Stomach smooth muscle (tissue), 2 donors: ENCODE results near the gene CHD1L.

Experiments
- H3K27ac ChIP-seq: one replicate; pipeline ENCODE4 v1.7.0; 2013; ENCODE audit warnings: mild to moderate bottlenecking, low read length, inconsistent platforms
- H3K27me3 ChIP-seq, 2 donors: one replicate each; pipeline ENCODE4 v1.7.0; 2013; ENCODE audit warnings: low read length in 2 of 2; ENCODE audit not compliant: insufficient read depth in 2 of 2, control insufficient read depth in 1 of 2
- H3K36me3 ChIP-seq, 2 donors: one replicate each; pipeline ENCODE4 v1.7.0; 2013; ENCODE audit warnings: low read length in 2 of 2; ENCODE audit not compliant: control insufficient read depth in 2 of 2, insufficient read depth in 2 of 2
- H3K4me1 ChIP-seq: one replicate; pipeline ENCODE4 v1.7.0; 2013; ENCODE audit warnings: low read length; ENCODE audit not compliant: control insufficient read depth, insufficient read depth
- H3K4me3 ChIP-seq, 2 donors: one replicate each; pipeline ENCODE4 v1.7.0; 2013; ENCODE audit warnings: low read length in 2 of 2
- H3K9ac ChIP-seq, 2 donors: one replicate each; pipeline ENCODE4 v1.7.0; 2013; ENCODE audit warnings: low read length in 2 of 2, mild to moderate bottlenecking in 1 of 2
- H3K9me3 ChIP-seq, 2 donors: one replicate each; pipeline ENCODE4 v1.7.0; 2013; ENCODE audit warnings: low read length in 2 of 2; ENCODE audit not compliant: control insufficient read depth in 2 of 2
- donor health status: healthy.
- donor health status: Pancreatic carcinoma.

The CHD1L gene

DNA sequence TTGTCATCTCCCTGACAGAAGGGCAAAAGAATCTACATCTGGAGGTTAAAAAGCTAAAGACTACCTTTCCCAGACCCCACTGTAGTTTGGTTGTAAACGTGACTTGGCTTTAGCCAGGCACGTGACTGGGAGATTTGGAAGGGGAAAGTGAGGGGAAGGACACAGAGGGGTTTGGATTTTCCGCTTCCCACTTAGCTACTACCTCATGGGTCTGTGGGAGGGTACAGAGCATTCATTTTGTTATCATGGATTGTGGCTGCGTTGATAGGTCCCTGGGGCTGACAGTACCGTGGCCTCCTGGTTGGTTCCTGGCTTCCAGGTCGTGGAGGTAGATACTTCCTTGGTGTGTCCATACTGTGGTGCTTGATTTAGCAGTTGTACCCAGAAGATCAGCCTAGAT, 2.6 kb downstream of the CHD1L start:
- no peak overlapping the region for H3K27ac ChIP-seq
- no peak overlapping the region for H3K9ac ChIP-seq
- H3K4me3 ChIP-seq = no peak overlapping the region
- H3K36me3 ChIP-seq = no peaks in the 10 kb centered on the region
- H3K9me3 ChIP-seq = no peaks in the 10 kb centered on the region
- H3K27me3 ChIP-seq = no peaks in the 10 kb centered on the region
- H3K4me1 ChIP-seq = no peaks in the 10 kb centered on the region

DNA sequence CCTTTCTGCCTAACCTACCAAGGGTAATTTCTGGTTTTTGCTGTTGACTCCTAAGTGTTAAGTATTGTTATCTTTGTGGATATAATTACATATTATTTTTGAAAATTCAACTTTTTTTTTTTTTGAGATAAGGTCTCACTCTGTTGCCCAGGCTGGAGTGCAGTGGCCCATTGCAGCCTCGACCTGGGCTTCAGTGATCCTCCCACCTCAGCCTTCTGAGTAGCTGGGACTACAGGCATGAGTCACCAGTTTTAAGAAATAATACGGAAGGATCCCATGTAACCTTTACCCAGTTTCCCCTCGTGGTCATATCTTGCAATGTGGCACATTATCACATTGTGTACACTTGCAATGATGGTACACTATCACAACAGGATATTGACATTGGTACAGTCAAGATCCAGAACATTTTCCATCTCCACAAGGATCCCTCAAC, 3.1 kb downstream of the CHD1L start:
- no peaks in the 10 kb centered on the region for H3K36me3 ChIP-seq
- H3K27me3 ChIP-seq = no peaks in the 10 kb centered on the region
- H3K9me3 ChIP-seq = no peaks in the 10 kb centered on the region
- no peak overlapping the region for H3K27ac ChIP-seq
- H3K9ac ChIP-seq = no peak overlapping the region
- no peak overlapping the region for H3K4me3 ChIP-seq
- H3K4me1 ChIP-seq = no peaks in the 10 kb centered on the region

DNA sequence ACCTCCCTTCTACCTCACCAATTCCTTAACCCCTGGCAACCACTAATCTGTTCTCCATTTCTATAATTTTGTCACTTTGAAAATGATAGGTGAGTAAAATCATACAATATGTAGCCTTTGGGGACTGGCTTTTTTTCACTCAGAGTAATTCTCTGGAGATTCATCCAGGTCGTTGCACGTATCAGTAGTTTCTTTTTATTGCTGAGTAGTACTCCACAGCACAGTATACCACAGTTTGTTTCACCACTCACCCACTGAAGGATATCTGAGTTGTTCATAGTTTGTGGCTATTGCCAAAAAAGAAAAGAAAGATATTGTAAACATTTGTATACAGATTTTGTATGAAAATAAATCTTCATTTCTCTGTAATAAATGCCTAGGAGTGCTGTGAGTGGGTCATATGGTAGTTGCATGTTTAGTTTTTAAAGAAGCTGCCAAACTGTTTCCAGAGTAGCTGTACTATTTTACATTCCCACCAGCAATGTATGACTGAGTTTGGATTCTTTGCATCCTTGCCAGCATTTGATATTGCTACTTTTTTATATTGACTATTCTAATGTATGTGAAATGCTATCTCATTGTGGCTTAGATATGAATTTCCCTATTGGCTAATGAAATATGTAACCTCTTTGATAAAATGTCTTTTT, 3.7 kb downstream of the CHD1L start:
- no peaks in the 10 kb centered on the region for H3K9me3 ChIP-seq
- H3K27ac ChIP-seq = no peak overlapping the region
- no peaks in the 10 kb centered on the region for H3K36me3 ChIP-seq
- no peak overlapping the region for H3K9ac ChIP-seq
- no peaks in the 10 kb centered on the region for H3K27me3 ChIP-seq
- no peaks in the 10 kb centered on the region for H3K4me1 ChIP-seq
- H3K4me3 ChIP-seq = no peak overlapping the region

DNA sequence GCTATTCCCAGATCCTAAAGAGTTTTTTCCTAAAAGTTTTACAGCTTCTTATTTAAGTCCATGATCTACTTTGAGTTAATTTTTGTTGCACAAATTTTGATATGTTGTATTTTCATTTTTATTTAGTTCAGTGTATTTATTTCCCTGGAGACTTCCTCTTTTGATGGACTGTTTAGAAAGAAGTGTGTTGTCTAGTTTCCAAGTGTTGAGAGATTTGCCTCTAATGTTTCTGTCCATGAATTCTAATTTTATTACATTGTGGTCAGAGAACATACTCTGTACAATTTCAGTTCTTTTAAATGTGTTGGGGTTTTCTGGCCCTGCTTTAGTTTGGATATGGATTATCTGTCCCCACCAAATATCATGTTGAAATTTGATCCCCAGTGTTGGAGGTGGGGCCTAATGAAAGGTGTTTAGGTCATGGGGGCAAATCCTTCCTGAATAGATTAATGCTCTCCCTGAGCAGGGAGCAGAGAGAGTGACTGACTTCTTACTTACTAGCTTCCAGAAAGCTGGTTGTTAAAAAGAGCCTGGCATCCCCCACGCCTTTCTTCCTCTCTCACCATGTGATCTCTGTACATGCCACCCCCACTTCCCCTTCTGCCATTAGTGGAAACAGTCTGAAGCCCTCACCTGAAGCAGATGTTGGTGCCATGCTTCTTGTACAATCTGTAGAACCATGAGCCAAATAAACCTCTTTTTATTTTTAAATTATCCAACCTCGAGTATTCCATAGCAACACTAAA, 4.6 kb downstream of the CHD1L start:
- Histone ChIP-seq H3K36me3 (no peaks in the 10 kb centered on the region), H3K9me3 (no peaks in the 10 kb centered on the region), H3K4me1 (no peaks in the 10 kb centered on the region), H3K9ac (no peak overlapping the region), H3K27ac (no peak overlapping the region), H3K4me3 (no peak overlapping the region), H3K27me3 (no peaks in the 10 kb centered on the region)

DNA sequence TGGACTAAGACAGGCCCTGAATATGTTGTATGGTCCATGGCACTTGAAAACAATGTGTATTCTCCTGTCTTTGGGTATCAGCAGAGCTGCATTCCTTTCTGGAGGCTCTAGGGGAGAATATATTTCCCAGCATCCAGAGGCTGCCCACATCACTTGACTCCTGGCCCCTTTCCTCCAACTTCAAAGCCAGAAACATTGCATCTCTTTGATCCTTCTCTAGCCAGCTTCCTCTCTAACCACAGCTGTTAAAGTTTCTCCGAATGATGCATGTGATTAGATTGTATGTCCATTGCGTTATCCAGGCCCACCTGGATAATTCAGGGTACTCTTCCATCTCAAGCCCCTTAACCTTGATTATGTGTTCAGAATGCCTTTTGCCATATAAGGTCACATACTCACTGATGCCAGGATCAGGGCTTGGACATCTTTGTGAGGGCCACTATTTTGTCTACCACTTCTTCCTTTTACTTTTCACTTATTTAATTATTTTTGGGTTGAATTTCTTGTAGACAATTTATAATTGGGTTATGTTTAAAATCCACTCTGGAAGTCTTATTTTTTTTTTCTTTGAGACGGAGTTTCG, 5.3 kb downstream of the CHD1L start:
- H3K9ac ChIP-seq = no peak overlapping the region
- no peaks in the 10 kb centered on the region for H3K27me3 ChIP-seq
- no peak overlapping the region for H3K4me3 ChIP-seq
- no peaks in the 10 kb centered on the region for H3K36me3 ChIP-seq
- no peaks in the 10 kb centered on the region for H3K4me1 ChIP-seq
- no peaks in the 10 kb centered on the region for H3K9me3 ChIP-seq
- no peak overlapping the region for H3K27ac ChIP-seq

DNA sequence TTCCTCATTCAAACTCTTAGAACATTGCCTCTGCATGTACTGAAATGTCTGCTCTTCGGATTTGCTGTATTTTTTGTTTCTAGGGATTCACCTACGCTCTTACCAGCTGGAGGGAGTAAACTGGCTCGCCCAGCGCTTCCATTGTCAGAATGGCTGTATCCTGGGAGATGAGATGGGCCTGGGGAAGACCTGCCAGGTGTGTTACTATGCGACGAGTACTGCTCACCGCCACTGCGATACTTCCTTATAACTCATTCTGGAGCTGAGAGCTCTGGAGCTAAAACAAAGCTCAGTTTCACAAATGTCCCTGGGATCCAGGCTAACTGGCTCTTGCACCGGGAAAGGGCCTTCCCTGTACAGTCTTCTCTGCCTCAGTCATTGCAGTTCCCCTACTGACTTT, 10.1 kb downstream of the CHD1L start:
- H3K27me3 ChIP-seq = no peaks in the 10 kb centered on the region
- H3K4me3 ChIP-seq = no peak overlapping the region
- no peak overlapping the region for H3K27ac ChIP-seq
- no peak overlapping the region for H3K9ac ChIP-seq
- H3K9me3 ChIP-seq = no peaks in the 10 kb centered on the region
- H3K4me1 ChIP-seq = no peaks in the 10 kb centered on the region
- H3K36me3 ChIP-seq = peaks cover 0 to 10% of the 10 kb centered on the region in 2 donors

DNA sequence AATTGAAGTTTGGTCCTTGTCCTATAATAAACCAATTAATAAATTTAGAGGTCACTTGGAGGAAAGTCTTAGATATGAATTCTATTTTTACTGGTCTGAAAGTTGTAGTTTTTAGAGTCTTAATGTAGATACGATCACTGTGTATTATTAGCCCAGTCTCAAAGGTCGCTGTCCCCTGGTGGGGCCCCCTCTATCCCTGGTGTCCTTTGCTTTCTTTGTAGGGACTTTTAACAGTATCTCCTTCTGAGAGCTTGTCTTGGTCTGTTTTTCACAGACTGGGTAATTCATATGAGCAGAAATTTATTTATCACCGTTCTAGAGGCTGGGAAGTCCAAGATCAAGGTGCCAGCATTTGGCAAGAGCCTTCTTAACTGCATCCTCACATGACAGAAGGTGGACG, 18.5 kb downstream of the CHD1L start:
- H3K4me3 ChIP-seq = no peak overlapping the region
- peaks cover 16 to 25% of the 10 kb centered on the region in 2 donors for H3K36me3 ChIP-seq

DNA sequence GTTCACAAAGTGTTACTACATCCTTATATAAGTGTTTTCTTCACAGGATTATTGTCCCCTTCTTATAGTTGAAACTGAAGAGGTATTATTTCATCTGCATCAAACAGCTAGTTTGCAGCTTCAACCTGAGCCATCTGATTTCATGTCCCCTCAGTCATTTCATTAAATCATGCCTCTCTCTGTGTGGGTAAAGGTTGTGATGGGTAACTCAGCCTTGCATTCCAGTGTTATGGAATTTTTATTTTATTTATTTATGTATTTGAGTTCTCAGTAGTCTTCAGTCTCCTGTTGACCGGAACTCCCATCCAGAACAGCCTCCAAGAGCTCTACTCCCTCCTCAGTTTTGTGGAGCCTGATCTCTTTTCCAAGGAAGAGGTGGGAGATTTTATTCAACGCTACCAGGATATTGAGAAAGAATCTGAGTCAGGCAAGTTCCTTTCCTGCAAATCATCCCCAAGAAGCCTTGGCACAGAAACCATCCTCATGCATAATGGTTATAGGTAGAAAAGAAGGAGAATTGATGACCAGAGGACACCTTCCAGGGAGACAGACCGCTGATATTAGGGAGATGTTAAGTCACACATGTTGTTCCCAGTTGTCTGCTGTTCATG, 21.8 kb downstream of the CHD1L start:
- Histone ChIP-seq H3K9ac (no peak overlapping the region), H3K9me3 (no peaks in the 10 kb centered on the region), H3K36me3 (peaks cover 29 to 31% of the 10 kb centered on the region in 2 donors), H3K4me3 (no peak overlapping the region), H3K4me1 (no peaks in the 10 kb centered on the region), H3K27ac (no peak overlapping the region), H3K27me3 (no peaks in the 10 kb centered on the region)

More for the DNA sequence above, 18.5 kb downstream of the CHD1L start:
- Histone ChIP-seq H3K27ac (no peak overlapping the region), H3K9me3 (no peaks in the 10 kb centered on the region), H3K9ac (no peak overlapping the region), H3K4me1 (no peaks in the 10 kb centered on the region), H3K27me3 (no peaks in the 10 kb centered on the region)

DNA sequence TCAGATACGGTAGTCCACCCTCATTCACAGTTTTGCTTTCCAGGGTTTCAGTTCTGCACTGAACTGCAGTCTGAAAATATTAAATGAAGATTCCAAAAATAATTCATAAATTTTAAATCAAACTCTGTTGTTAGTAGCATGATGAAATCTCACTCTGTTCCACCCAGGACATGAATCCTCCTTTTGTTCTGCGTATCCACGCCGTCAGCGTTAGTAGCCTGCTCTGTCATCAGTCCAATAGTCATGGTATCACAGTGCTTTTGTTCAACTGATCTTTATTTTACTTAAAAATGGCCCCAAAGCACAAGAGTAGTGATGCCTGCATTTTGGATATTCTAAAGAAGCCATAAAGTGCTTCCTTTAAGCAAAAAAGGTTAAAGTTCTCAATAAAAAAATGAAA, 23.9 kb downstream of the CHD1L start:
- Histone ChIP-seq H3K27me3 (no peaks in the 10 kb centered on the region), H3K9ac (no peak overlapping the region), H3K4me1 (no peaks in the 10 kb centered on the region), H3K27ac (no peak overlapping the region), H3K36me3 (peaks cover 23 to 32% of the 10 kb centered on the region in 2 donors), H3K4me3 (no peak overlapping the region), H3K9me3 (no peaks in the 10 kb centered on the region)

DNA sequence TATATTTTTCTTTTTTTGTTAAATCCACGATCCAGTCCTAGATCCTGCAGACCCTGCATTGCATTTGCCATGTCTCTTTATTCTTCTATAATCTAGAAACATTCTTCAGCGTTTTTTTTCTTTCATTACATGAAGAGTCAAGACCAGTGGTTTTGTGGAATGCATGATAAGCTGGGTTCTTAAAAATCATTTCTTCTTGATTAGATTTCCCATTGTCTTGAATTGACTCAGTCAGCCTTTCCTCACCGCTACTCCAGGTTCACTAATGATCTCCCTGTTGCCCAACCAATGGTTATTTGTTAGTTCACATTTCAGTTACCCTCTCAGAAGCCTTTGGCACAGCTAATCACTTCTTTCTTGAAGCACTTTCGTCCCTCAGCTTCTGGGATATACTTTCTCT, 25.2 kb downstream of the CHD1L start:
- H3K9me3 ChIP-seq = no peaks in the 10 kb centered on the region
- no peak overlapping the region for H3K27ac ChIP-seq
- peaks cover 23 to 36% of the 10 kb centered on the region in 2 donors for H3K36me3 ChIP-seq
- H3K9ac ChIP-seq = no peak overlapping the region
- H3K27me3 ChIP-seq = no peaks in the 10 kb centered on the region
- H3K4me3 ChIP-seq = no peak overlapping the region
- H3K4me1 ChIP-seq = no peaks in the 10 kb centered on the region
